ENCODE measurements around the gene QSER1. TPM values are rescaled to one million over a fixed set of nuclear protein-coding genes. Genes with fewer than 3 reads are reported as not detected.

The QSER1 gene
- total and polyA plus RNA-seq, 4 donors = 2.4 to 12.6 (median 7.1) TPM

- Histone ChIP-seq H3K27me3 (ENCODE audit: control insufficient read depth in 4 of 4, insufficient read depth in 4 of 4, low read length in 3 of 4) (no peaks in the 10 kb centered on the region), H3K27ac (ENCODE audit: low read depth in 1 of 2, low read length in 2 of 2) (no peak overlapping the region), H3K9ac (ENCODE audit: low read depth in 1 of 2, low read length in 2 of 2) (no peak overlapping the region), H3K4me1 (ENCODE audit: control insufficient read depth in 4 of 4, insufficient read depth in 4 of 4, low read length in 3 of 4) (peaks cover 0 to 35% (median 10%) of the 10 kb centered on the region in 4 donors), H3K9me3 (ENCODE audit: control insufficient read depth in 4 of 4, low read length in 3 of 4) (no peaks in the 10 kb centered on the region), H3K4me3 (ENCODE audit: low read depth in 1 of 3, low read length in 3 of 3) (no peak overlapping the region), H3K36me3 (ENCODE audit: control insufficient read depth in 4 of 4, insufficient read depth in 3 of 4, low read depth in 1 of 4, low read length in 3 of 4) (no peaks in the 10 kb centered on the region)
- TF ChIP-seq TAF1 (conservative IDR thresholded peaks at IDR 0.05) (no peak), MAX (IDR thresholded peaks at IDR 0.05) (no peak), YY1 (IDR thresholded peaks at IDR 0.05) (no peak), REST (IDR thresholded peaks at IDR 0.05) (no peak), NR2F2 (IDR thresholded peaks at IDR 0.05) (no peak), FOXA1 (IDR thresholded peaks at IDR 0.05) (no peak), RXRA (IDR thresholded peaks at IDR 0.05) (no peak), RAD21 (IDR thresholded peaks at IDR 0.05) (no peak), EGR1 (IDR thresholded peaks at IDR 0.05; ENCODE audit: low read depth in 2 of 2) (no peak), ZBTB33 (IDR thresholded peaks at IDR 0.05) (no peak), HNF4G (IDR thresholded peaks at IDR 0.05) (no peak), SP1 (IDR thresholded peaks at IDR 0.05) (no peak), JUND (IDR thresholded peaks at IDR 0.05) (no peak), ATF3 (IDR thresholded peaks at IDR 0.05) (no peak), GABPA (IDR thresholded peaks at IDR 0.05 in 1 of 2, conservative IDR thresholded peaks at IDR 0.05 in 1 of 2) (no peak), CTCF (IDR thresholded peaks at IDR 0.05; ENCODE audit: low read depth, low read length, missing input control) (no peak), HNF4A (conservative IDR thresholded peaks at IDR 0.05) (no peak), FOXA2 (IDR thresholded peaks at IDR 0.05) (no peak)
- no peak for DNase-seq (ENCODE audit: low spot score)
These were observed 3.8 kb upstream of the QSER1 start for GRCh38 chr11:32888805-32889204.

All from liver (tissue), 9 donors.